Uterus (tissue), 4 donors: ENCODE data around the gene ECSIT. TPM values are rescaled to one million over a fixed set of nuclear protein-coding genes. Genes with fewer than 3 reads are reported as not detected.
A peak's percentile ranks its signal among the peaks of the same experiment; 100 is the strongest.

ENCODE experiments used
- DNase-seq, 2 donors: peaks; one replicate each; pipeline ENCODE4 v3.0.0-alpha.2; 2019 to 2020
- H3K27ac ChIP-seq, 2 donors: fragments of 200-600 bp; sonication (generic); 1 replicate in 1 of 2; 2 replicates in 1 of 2; pipeline ENCODE4 v1.5.1; 2016 to 2018
- H3K27me3 ChIP-seq, 2 donors: fragments of 200-600 bp; sonication (generic); one replicate each; pipeline ENCODE4 v1.5.1; 2018 to 2019; ENCODE audit warnings: control low read depth in 1 of 2
- H3K36me3 ChIP-seq, 2 donors: fragments of 200-600 bp; sonication (generic); one replicate each; pipeline ENCODE4 v1.5.1; 2019; ENCODE audit warnings: control low read depth in 1 of 2
- H3K4me1 ChIP-seq, 2 donors: fragments of 200-600 bp; sonication (generic); one replicate each; pipeline ENCODE4 v1.5.1; 2018 to 2019; ENCODE audit warnings: control low read depth in 1 of 2
- H3K4me3 ChIP-seq, 2 donors: fragments of 200-600 bp; sonication (generic); 1 replicate in 1 of 2; 2 replicates in 1 of 2; pipeline ENCODE4 v1.5.1; 2018 to 2019; ENCODE audit warnings: mild to moderate bottlenecking in 1 of 2
- H3K9me3 ChIP-seq, 2 donors: fragments of 200-600 bp; sonication (generic); one replicate each; pipeline ENCODE4 v1.5.1; 2019; ENCODE audit warnings: control low read depth in 1 of 2
- CTCF ChIP-seq, 4 experiments: fragments of 200-600 bp in 2 of 4; fragments of 450-650 bp in 2 of 4; sonication (generic) in 2 of 4; IDR thresholded peaks; one replicate each; pipeline ENCODE4 v1.5.1; 2016 to 2019; ENCODE audit warnings: antibody characterized with exemption in 4 of 4, mild to moderate bottlenecking in 2 of 4, moderate library complexity in 1 of 4
- POLR2A ChIP-seq, 2 donors: fragments of 450-650 bp; IDR thresholded peaks; one replicate each; pipeline ENCODE4 v1.6.1; 2016; ENCODE audit warnings: antibody characterized with exemption in 2 of 2, mild to moderate bottlenecking in 1 of 2, moderate library complexity in 1 of 2
- intact Hi-C: fragments of 100-400 bp; cut with DNase I; formaldehyde crosslinking; loops from one replicate; pipeline ENCODE4 v1.15.1; 2023; ENCODE audit warnings: low total_unique reads
- total RNA-seq, 4 donors: library from RNA; depleted of rRNA in 3 of 4; stranded (reverse); fragments of >200 nt in 3 of 4; gene quantifications; one replicate each; pipeline versions ENCODE4 v1.1.0 to v1.2.4, GENCODE V29; 2014 to 2023
- donor health status: DM: yes; HTN: yes; CAD: no.

The ECSIT gene
- total RNA-seq, 4 donors from 2014 or later, result 44.6 to 138 (median 58.2) TPM

GRCh38 chr19:11530432-11530831 lies 1.5 kb upstream of the ECSIT start:
- intact Hi-C loops, result no loop called here
- H3K4me1 ChIP-seq, result peaks cover 0 to 3% of the 10 kb centered on the region in 2 donors
- H3K9me3 ChIP-seq, result no peaks in the 10 kb centered on the region
- no peak overlapping the region for H3K4me3 ChIP-seq
- peak; percentile 77 to 79 for DNase-seq
- no peaks in the 10 kb centered on the region for H3K36me3 ChIP-seq
- no peaks in the 10 kb centered on the region for H3K27me3 ChIP-seq
- TF ChIP-seq POLR2A (IDR thresholded peaks at IDR 0.05), result no peak
- peak in 3 of 4 experiments; percentile 11 to 22 (median 15) for TF ChIP-seq CTCF (IDR thresholded peaks at IDR 0.05)
- H3K27ac ChIP-seq, result peak overlapping the region; percentile 26 to 81

DNA sequence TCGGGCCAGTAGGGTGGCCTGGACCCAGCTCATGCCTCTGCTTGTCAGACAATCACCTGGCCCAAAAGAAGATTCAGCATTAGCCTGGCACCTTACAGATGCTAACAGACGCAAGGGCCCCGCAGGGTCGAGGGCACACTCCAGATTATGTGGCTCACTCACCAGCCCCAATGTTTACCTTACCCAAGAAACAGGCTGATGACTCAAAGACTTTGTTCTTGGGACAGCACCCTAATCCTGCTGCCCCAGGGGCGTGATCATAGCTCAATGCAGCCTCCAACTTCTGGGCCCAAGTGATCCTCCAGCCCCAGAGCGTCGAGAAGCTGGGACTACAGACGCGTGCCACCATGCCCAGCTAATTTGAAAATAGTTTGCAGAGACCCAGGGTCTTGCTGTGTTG lies 9.8 kb downstream of the ECSIT start:
- Histone ChIP-seq H3K27ac (no peak overlapping the region), H3K27me3 (no peaks in the 10 kb centered on the region), H3K36me3 (no peaks in the 10 kb centered on the region), H3K4me3 (no peak overlapping the region), H3K4me1 (no peaks in the 10 kb centered on the region), H3K9me3 (no peaks in the 10 kb centered on the region)
- DNase-seq, result no peak
- intact Hi-C loops, result no loop called here
- no peak for TF ChIP-seq CTCF (IDR thresholded peaks at IDR 0.05)
- TF ChIP-seq POLR2A (IDR thresholded peaks at IDR 0.05), result no peak

GRCh38 chr19:11513946-11514345 lies 15.0 kb downstream of the ECSIT start:
- DNase-seq, result no peak
- H3K36me3 ChIP-seq, result no peaks in the 10 kb centered on the region
- no peaks in the 10 kb centered on the region for H3K9me3 ChIP-seq
- no peak overlapping the region for H3K27ac ChIP-seq
- H3K27me3 ChIP-seq, result no peaks in the 10 kb centered on the region
- TF ChIP-seq POLR2A (IDR thresholded peaks at IDR 0.05) (no peak), CTCF (IDR thresholded peaks at IDR 0.05) (no peak)
- H3K4me3 ChIP-seq, result no peak overlapping the region
- intact Hi-C loops, result no loop called here
- no peaks in the 10 kb centered on the region for H3K4me1 ChIP-seq

- intact Hi-C loops, result no loop called here
- TF ChIP-seq CTCF (IDR thresholded peaks at IDR 0.05) (no peak), POLR2A (IDR thresholded peaks at IDR 0.05) (no peak)
- Histone ChIP-seq H3K4me1 (no peaks in the 10 kb centered on the region), H3K4me3 (no peak overlapping the region), H3K9me3 (no peaks in the 10 kb centered on the region), H3K27me3 (no peaks in the 10 kb centered on the region), H3K36me3 (no peaks in the 10 kb centered on the region), H3K27ac (no peak overlapping the region)
- DNase-seq, result no peak
Measured at GRCh38 chr19:11510444-11510843, 18.5 kb downstream of the ECSIT start.

DNA sequence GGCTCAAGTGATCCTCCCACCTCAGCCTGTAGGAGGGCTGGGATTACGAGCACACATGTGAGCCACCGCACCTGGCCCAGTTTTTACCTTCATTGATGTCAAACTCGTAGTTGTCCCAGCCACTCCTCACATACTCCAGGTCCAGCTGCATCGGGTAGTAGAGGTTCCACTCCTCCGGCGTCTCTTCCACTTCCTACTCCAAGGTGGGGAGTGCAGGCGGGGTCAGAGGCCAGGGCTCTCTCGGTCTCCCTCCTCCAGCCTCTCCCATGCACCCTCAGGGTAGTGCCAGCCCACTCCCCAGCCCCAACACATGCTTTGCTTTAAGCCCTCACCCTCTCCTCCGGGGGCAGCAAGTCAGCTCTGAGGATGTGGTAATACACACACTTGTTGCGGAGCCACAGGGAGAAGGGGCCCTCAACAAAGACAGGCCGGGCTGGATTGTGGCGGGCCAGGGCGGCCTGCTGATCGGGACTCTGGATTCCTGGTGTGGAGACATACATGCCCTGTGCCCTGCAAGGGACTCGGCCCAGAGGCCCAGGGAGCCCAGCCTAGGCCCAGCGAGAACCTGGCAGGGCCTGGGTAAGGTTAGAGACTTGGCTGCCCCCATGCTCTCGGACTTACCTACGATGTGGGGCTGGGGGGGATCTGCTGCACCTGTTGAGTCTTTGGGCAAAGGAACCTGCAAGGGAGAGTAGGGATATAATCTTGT lies 21.4 kb downstream of the ECSIT start:
- no peak for TF ChIP-seq CTCF (IDR thresholded peaks at IDR 0.05)
- TF ChIP-seq POLR2A (IDR thresholded peaks at IDR 0.05), result no peak
- intact Hi-C loops, result loop anchor here (10.0 kb wide), 1 partner anchor 213 kb away; the partner anchor contains the start of gene TSPAN16
- Histone ChIP-seq H3K27ac (no peak overlapping the region), H3K27me3 (no peaks in the 10 kb centered on the region), H3K9me3 (no peaks in the 10 kb centered on the region), H3K4me3 (no peak overlapping the region), H3K36me3 (no peaks in the 10 kb centered on the region), H3K4me1 (no peaks in the 10 kb centered on the region)
- DNase-seq, result no peak
